ENCODE data around the gene TAF11L4.
"Not testable (repeated sequence)": the region's sequence is repeated elsewhere in the genome, so short reads cannot be mapped to it uniquely, and the experiment has no call there.

GRCh38 chr5:17526504-17526903 lies 4.9 kb downstream of the TAF11L4 start:
- not testable (repeated sequence) for TF ChIP-seq CTCF (IDR thresholded peaks at IDR 0.05; ENCODE audit: poor library complexity, severe bottlenecking); REST (IDR thresholded peaks at IDR 0.05; ENCODE audit: borderline replicate concordance)
